Measurements from ENCODE around the gene MORN1. TPM values are rescaled to one million over a fixed set of nuclear protein-coding genes. Genes with fewer than 3 reads are reported as not detected.

MORN1 gene
- total RNA-seq, 4 donors from 2014 or later, result 2.8 to 9.6 (median 4.3) TPM

DNA sequence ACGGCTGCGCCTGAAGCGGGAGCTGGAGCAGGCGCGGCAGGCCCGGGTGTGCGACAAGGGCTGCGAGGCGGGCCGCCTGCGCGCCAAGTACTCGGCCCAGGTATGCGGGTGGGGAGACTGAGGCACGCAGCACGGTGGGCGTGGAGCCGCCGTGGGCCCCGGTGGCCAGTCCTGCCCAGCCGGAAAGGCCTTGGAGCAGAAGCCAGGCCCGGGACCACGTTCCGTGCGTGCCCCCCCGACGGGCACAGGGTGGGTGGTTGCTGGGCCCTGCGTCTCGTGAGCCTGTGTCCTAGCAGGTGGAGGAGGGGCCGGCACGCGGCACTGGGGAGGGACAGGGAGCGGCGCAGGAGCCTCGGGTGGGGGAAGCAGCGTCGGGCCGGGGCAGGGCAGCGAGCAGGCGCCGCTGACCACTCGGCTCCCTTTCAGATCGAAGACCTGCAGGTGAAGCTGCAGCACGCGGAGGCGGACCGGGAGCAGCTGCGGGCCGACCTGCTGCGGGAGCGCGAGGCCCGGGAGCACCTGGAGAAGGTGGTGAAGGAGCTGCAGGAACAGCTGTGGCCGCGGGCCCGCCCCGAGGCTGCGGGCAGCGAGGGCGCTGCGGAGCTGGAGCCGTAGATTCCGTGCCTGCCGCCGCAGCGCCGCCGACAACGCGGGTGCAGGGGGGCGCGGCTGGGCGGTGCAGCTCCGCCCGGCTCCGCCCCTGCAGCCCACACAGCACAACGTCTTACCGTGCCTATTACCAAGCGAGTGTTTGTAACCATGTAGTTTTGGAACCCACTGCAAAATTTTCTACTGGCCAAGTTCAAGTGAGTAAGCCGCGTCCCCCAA lies 85.0 kb downstream of the MORN1 start:
- TF ChIP-seq, protein P1, sequence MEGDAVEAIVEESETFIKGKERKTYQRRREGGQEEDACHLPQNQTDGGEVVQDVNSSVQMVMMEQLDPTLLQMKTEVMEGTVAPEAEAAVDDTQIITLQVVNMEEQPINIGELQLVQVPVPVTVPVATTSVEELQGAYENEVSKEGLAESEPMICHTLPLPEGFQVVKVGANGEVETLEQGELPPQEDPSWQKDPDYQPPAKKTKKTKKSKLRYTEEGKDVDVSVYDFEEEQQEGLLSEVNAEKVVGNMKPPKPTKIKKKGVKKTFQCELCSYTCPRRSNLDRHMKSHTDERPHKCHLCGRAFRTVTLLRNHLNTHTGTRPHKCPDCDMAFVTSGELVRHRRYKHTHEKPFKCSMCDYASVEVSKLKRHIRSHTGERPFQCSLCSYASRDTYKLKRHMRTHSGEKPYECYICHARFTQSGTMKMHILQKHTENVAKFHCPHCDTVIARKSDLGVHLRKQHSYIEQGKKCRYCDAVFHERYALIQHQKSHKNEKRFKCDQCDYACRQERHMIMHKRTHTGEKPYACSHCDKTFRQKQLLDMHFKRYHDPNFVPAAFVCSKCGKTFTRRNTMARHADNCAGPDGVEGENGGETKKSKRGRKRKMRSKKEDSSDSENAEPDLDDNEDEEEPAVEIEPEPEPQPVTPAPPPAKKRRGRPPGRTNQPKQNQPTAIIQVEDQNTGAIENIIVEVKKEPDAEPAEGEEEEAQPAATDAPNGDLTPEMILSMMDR (IDR thresholded peaks at IDR 0.05; ENCODE audit: low read depth), result no peak

DNA sequence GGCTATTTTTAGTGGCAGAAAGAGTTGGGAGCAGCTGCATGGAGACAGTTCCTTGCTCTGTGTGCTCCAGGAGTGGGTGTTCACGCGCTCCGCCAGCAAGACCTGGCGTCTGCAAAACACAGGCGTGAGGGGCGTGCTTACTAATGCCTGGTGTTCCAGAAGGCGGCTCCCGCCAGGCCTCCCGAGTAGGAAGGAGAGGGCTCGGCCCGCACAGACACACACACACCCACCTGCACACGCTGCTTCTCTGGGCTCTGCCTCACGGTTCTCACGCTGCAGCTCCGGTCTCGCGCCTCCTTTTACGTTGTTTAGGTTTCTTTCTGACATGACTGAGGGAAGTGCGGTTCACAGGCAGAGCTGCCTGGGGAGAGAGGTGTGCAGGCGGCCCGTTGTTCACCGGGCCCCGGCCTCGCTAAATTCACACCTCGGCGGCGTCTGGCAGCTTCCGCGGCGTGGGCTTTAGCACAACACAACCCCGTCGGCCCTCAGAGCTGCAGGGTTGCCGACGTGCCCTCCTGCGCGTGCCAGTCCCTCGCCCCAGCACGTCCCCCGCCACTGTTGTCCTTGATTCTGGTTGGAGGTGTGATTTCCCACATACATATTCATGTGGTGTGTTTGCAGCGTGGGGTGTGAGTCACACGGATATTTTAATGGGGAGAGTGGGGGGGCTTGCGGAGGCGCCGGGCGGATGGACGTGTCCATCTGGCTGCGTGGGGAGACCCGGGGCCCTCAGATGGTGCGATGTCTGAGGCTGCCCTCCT lies 86.3 kb downstream of the MORN1 start:
- TF ChIP-seq, protein P1 (IDR thresholded peaks at IDR 0.05; ENCODE audit: low read depth), result no peak

DNA sequence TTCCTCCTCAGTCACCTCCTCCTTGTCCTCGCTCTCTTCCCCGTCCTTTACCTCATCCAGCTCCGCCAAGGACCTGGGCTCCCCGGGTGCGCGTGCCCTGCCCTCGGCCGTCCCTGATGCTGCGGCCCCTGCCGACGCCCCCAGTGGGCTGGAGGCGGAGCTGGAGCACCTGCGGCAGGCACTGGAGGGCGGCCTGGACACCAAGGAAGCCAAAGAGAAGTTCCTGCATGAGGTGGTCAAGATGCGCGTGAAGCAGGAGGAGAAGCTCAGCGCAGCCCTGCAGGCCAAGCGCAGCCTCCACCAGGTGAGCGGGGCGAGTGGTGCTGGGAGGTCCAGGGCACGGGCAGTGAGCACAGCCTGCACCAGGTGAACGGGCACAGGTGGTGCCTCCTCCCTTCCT lies 87.1 kb downstream of the MORN1 start:
- TF ChIP-seq, protein P1 (IDR thresholded peaks at IDR 0.05; ENCODE audit: low read depth), result no peak

DNA sequence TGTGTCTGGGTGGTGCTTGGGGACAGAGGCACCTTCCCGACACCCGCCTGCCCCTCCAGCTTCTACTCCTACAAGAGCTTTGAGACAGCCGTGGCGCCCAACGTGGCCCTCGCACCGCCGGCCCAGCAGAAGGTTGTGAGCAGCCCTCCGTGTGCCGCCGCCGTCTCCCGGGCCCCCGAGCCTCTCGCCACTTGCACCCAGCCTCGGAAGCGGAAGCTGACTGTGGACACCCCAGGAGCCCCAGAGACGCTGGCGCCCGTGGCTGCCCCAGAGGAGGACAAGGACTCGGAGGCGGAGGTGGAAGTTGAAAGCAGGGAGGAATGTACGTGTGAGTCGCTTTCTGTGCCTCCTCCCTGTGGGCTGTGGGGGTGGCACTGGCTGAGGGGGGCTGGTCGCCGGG lies 87.6 kb downstream of the MORN1 start:
- TF ChIP-seq, protein P1 (IDR thresholded peaks at IDR 0.05; ENCODE audit: low read depth), result no peak

DNA sequence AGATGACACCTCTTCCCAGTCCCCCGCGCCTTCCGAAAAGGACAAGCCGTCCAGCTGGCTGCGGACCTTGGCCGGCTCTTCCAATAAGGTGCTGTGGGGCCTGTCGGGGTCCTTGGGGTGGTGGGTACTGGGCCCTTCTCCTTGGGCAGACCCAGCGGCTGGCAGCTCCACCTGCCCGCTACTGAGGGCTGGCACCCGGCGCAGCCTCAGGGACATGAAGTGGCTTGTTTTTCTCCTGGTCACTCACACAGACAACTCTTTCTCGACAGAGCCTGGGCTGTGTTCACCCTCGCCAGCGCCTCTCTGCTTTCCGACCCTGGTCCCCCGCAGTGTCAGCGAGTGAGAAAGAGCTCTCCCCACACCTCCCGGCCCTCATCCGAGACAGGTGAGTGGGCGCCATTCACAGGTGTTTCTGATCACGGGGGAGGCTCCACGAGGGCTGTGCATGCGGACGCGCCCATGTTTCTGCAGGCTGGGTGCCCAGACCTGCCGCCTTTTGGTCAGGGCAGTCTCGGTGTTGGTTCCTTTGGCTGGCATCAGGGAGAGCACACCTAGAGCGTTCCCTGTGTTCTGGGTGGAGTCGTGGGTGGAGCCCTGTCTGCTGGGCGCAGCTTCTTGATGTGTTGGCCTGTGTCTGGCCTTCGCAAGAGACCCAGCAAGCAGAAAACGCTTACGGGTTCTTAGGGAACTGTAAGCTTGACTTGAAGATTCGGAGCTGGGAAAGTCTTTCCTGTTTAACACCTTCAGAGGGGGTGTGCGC lies 88.2 kb downstream of the MORN1 start:
- TF ChIP-seq, protein P1 (IDR thresholded peaks at IDR 0.05; ENCODE audit: low read depth), result no peak

DNA sequence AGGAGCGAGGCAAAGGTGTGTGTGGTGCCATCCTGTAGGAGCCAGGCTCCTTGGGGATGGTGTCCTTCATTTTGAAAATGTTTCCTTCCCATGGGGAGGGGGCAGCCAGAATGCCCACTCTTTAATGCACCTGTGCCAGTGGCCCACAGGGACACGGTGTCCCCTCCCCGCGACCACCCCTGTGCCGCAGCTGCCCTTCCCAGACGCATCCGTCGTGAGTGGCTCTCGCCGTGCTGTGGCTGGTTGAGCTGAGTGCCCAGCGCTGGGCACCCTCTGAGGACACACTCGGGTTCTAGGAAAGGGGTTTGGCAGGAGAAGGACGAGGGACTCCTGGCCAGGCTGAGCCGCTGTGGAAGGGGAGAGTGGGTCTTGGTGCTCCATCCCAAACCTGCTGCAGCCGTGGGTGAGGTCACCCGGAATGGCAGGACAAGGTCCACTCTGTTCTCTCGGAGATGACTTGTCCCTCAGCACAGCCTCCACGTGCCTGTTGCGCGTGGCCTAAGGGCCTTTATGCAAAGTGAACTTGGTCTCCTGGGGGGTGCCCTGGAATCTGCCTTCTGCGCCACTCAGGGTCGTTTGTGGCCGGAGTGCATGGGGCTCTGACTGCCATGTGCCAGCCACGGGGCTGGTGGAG lies 88.9 kb downstream of the MORN1 start:
- TF ChIP-seq, protein P1 (IDR thresholded peaks at IDR 0.05; ENCODE audit: low read depth), result no peak

Data from subcutaneous adipose tissue (tissue), 4 donors.